GM21360 (cell line): ENCODE data around the gene BRME1.
A peak's percentile ranks its signal among the peaks of the same experiment; 100 is the strongest.

Experiments used
- ATAC-seq: cut with Tn5 transposase; IDR thresholded peaks from one replicate; pipeline ENCODE4 v1.9.1; 2021; ENCODE audit warnings: mild to moderate bottlenecking, moderate library complexity; ENCODE audit not compliant: unreplicated experiment

The BRME1 gene

GRCh38 chr19:13905634-13906520 lies at the start of gene BRME1, which contains the start of gene CC2D1A:
TSS of gene BRME1 (minus strand) at chr19:13906117. CDS start at chr19:13904892, 1,225 bp downstream.
TSS of gene CC2D1A (plus strand) at chr19:13906201. CDS start at chr19:13906442, 241 bp downstream.
- ATAC-seq = peak; percentile 83

DNA sequence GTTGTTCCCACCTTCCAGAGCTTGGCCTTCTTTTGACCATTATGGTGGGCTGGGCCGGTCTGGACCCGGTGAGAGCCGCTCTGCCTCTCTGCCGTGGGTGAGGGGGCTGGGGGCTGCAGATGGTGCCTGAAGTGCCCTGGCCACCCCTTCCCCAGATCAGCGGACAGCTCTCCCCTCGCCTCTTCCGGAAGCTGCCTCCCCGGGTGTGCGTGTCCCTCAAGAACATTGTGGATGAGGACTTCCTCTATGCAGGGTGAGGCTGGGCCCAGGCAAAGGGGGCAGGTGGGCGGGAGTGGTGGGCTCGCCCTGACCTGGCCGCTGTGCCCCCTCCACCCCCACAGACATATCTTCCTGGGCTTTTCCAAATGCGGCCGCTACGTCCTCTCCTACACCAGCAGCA lies 48.3 kb upstream of the BRME1 start:
- no peak for ATAC-seq

DNA sequence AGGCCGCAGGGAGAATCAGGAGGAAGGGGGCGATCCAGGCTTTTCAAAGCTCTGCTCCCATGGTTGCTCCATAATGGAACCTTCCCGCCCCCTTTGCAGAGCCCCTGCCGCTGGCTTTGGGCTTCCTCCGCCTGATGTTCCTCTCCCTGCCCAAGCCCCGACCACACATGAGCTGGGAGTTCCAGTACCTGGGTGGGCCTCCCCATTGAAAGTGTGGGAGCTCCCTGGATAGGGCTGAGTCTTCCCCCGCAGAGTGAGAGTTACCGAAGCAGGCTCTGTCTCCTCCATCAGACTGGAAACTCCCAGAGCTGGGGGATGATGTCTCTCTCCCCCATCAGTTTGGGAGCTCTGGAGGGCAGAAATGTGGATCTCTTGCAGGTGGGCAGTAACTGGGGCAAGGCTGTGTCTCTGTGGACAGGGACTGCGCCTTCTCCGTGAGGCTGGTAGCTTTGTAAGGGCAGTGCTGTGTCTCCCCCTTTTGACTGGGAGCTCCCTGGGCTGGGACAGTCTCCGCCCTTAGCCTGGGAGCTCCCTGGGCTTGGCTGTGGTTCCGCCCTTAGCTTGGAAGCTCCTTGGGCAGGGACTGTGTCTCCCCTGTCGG lies 47.1 kb upstream of the BRME1 start:
- no peak for ATAC-seq

- peak; percentile 95 for ATAC-seq
These were observed 46.4 kb upstream of the BRME1 start, which contains the start of gene DCAF15 for GRCh38 chr19:13952154-13952930. TSS of gene DCAF15 (plus strand) at chr19:13952509. CDS start at chr19:13952513, 4 bp downstream.

GRCh38 chr19:13951799-13952153 lies 45.9 kb upstream of the BRME1 start:
- no peak for ATAC-seq

GRCh38 chr19:13951043-13951442 lies 45.1 kb upstream of the BRME1 start:
- ATAC-seq = no peak

DNA sequence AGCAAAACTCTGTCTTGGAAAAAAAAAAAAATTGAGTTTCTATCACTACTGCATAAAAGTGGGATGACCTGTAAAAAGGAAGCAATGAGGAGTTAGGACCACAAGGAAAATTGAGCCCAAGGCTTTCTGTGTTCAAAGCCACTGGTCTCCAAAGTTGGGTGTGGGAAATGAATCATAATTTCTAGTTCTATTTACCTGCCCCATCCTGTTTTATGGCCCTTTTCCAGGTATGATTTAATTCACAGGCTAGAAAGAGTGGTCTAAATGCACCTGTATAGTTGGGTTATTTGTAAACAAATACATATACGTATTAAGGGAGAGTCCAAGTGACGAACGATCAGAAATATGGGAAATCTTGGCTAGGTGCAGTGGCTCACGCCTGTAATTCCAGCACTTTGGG lies 40.5 kb upstream of the BRME1 start:
- no peak for ATAC-seq

DNA sequence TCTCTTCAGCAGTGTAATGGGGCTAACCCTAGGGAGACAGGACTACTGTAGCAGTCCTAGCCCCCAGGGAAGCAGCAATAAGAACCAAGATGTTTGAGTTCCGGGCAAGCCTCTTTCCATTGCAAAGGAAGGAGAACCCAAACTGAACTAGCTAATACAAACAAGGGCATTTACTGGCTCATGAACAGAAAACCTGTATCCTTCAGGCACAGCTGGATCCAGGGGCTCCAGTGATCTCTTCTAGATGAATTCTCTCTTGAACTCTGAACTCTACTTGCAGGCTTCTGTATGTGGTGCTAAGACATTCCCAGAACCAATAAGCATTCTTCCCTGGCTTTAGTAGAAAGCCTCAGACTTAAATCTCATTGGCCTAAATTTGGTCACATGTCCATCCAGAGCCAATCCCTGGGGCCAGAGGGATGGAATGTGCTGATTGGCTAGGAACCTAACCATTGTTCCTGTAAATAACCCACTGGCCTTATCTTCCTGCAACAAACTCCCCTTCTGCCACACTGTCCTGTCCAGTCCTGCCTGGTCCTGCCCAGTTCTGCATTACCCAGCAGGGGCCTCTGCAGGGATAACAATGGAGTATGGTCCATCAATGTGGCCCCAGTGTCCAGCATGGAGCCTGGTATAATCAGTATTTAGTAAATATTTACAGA lies 36.2 kb upstream of the BRME1 start:
- ATAC-seq = no peak

DNA sequence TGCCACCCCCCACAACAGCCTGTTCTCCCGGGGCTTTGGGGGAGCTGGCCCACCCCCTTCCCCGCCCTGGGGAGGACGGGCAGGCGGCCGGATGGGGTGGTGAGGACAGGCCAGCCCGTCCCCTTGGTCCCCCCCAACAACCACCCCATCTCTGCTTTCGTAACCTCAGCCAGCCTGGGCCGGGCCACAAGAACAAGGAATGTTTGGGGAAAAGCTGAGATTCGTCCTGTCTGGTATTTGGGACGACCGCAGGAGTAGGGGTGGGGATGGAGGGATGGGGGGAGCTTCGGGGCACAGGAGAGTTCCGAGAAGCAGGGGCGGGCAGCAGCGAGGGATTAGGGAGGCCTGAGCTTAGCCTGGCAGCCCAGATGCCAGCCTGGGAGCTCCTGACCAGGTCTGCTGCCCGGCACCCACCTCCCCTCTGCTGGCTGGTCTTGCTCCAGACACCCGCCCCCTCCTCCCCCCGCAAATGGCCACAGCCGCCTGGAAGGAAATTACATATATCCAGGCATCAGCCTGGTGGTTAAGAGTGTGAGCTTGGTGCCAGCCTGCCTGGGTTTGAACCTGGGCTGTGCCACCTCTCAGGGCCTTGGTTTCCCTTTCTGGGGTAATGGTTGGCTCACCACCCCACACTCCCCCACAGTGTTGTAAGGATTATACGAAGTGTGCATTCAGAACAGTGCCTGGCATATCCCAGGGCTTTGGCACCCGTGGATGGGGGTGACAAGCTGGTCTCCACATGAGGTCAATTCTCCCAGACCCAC lies 32.6 kb upstream of the BRME1 start, which contains the start of gene PODNL1:
Gene PODNL1 (minus strand): TSS at position 117 of the 764 bp plus-strand sequence. CDS start 236 bp downstream, outside the sequence.
- no peak for ATAC-seq

GRCh38 chr19:13937479-13938300 lies 31.8 kb upstream of the BRME1 start:
- ATAC-seq = no peak

- ATAC-seq = no peak
These were observed 30.0 kb upstream of the BRME1 start for GRCh38 chr19:13935765-13936510.

DNA sequence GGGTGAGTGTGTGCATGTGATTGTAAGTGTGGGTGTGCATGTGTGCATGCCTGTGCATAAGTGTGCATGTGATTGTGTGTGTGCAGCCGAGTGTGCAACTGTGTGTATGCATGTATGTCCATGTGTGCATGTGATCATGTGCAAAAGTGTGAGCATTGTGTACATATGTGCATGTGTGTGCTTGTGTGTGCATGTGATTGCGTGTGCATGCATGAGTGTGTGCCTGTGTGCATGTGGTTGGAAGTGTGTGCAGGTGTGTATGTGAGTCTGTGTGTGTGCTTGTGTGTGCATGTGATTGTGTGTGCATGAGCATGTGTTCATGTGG lies 28.8 kb upstream of the BRME1 start:
- ATAC-seq = no peak

DNA sequence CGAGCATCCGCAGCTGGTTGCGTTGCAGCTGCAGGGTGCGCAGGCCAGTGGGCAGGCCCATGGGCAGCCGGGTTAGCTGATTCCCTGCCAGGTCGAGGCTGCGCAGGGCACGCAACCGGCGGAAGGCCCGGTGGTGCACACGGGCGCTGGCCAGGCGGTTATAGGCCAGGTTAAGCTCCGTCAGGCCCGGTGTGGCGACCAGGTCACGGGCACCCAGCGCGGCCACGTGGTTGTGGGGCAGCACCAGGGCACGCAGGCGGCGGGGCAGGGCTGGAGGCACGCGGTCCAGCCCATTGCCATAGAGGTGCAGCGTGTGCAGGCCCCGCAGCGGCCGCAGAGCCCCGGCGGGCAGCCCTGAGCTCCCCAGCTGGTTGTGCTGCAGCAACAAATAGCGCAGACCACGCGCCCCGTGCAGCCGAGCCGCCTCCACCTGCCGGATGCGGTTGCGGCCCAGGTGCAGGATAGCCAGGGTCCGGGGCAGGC lies 27.0 kb upstream of the BRME1 start:
- ATAC-seq = no peak

DNA sequence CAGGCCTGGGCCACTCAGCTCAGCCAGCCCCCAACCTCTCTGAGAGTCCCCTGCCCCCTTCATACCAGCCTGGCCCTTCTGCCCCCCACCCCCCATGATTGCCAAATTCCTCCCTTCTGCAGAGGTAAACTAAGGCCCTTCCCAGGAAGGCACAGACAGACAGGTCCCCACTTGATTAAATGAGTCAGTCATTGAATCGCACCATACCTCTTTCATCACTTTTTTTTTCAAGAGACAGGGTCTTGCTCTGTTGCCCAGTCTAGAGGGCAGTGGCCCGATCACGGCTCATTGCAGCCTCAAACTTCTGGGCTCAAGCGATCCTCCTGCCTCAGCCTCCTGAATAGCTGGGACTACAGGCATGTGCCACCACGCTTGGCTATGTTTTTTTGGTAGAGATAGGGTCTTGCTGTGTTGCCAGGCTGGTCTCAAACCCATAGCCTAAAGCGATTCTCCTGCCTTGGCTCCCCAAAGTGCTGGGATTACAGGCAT lies 26.3 kb upstream of the BRME1 start:
- no peak for ATAC-seq

- no peak for ATAC-seq
These were observed 25.7 kb upstream of the BRME1 start for GRCh38 chr19:13931391-13932148.

DNA sequence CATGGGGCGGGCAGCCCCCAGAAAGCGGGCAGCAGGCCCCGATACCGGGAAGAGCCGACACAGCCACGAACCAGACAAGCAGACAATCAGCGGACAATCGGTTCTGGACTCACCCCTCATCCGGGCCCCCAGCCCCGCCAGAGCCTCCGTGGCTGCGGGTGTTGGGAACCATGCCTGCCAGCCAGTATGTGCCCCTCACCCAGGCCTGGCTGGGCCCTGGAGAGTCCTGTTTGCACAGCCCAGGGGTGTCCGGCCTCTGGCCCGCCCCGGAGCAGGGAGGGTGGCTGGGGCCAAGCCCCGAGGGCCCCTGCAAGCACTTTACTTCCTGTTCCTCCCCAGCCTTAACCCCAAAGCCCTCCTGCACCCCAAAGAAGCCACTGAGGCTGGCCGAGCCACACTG lies 24.5 kb upstream of the BRME1 start:
- no peak for ATAC-seq

DNA sequence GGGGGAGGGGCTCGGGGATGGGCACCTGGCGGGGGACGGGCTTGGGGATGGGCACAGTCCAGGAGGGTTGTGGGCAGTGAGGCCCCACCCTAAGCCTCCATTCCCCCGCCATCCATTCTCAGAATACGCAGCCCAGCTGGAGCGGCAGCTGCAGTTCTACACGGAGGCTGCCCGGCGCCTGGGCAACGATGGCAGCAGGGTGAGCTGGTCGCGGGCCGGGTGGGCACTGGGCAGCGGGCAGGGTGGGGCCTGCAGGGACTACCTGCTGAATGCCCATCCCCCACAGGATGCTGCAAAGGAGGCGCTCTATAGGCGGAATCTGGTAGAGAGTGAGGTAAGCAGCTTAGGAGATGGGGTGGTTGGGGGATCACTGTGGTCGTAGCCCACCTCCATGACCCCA lies 24.0 kb upstream of the BRME1 start:
- no peak for ATAC-seq

GRCh38 chr19:13929340-13929739 lies 23.4 kb upstream of the BRME1 start:
- no peak for ATAC-seq
